H9 (cell line): Measurements from ENCODE around the gene ADORA2B. TPM values are rescaled to one million over a fixed set of nuclear protein-coding genes. Genes with fewer than 3 reads are reported as not detected.

ENCODE experiments used
- DNase-seq: peaks from one replicate; pipeline ENCODE4 v3.0.0-alpha.2; 2017
- H2AFZ ChIP-seq: one replicate; pipeline ENCODE4 v1.6.1; 2013; ENCODE audit warnings: mild to moderate bottlenecking, low read length, control low read depth, moderate library complexity
- H2AK5ac ChIP-seq: 2 replicates; pipeline ENCODE4 v1.6.1; 2013; ENCODE audit warnings: low read length, control low read depth, mixed read lengths; ENCODE audit not compliant: insufficient read length
- H2BK120ac ChIP-seq: one replicate; pipeline ENCODE4 v1.6.1; 2013; ENCODE audit warnings: low read depth, mild to moderate bottlenecking, low read length, control low read depth, inconsistent platforms; ENCODE audit not compliant: poor library complexity, severe bottlenecking
- H2BK12ac ChIP-seq: 2 replicates; pipeline ENCODE4 v1.6.1; 2013; ENCODE audit warnings: low read length, control low read depth, mixed read lengths, low read depth; ENCODE audit not compliant: insufficient read length
- H2BK15ac ChIP-seq: 2 replicates; pipeline ENCODE4 v1.6.1; 2013; ENCODE audit warnings: low read depth, low read length, control low read depth
- H2BK20ac ChIP-seq: one replicate; pipeline ENCODE4 v1.6.1; 2013; ENCODE audit warnings: low read depth, mild to moderate bottlenecking, low read length, control low read depth, inconsistent platforms; ENCODE audit not compliant: poor library complexity, severe bottlenecking
- H2BK5ac ChIP-seq: 2 replicates; pipeline ENCODE4 v1.6.1; 2013; ENCODE audit warnings: low read length, control low read depth, mixed read lengths; ENCODE audit not compliant: insufficient read length
- H3K14ac ChIP-seq: 2 replicates; pipeline ENCODE4 v1.6.1; 2013; ENCODE audit warnings: low read length, control low read depth; ENCODE audit not compliant: insufficient read depth
- H3K18ac ChIP-seq: 2 replicates; pipeline ENCODE4 v1.6.1; 2013; ENCODE audit warnings: low read depth, mild to moderate bottlenecking, mixed read lengths, low read length, control low read depth; ENCODE audit not compliant: insufficient read length
- H3K23ac ChIP-seq: 2 replicates; pipeline ENCODE4 v1.6.1; 2013; ENCODE audit warnings: low read length, control low read depth, mixed read lengths, low read depth; ENCODE audit not compliant: insufficient read length
- H3K23me2 ChIP-seq: 2 replicates; pipeline ENCODE4 v1.6.1; 2013; ENCODE audit warnings: low read depth, mild to moderate bottlenecking, mixed read lengths, low read length, control low read depth; ENCODE audit not compliant: insufficient read length, poor library complexity, severe bottlenecking
- H3K27ac ChIP-seq: 2 replicates; pipeline ENCODE4 v1.5.1; 2013; ENCODE audit warnings: low read length, control low read depth, mixed read lengths, low read depth; ENCODE audit not compliant: insufficient read length
- H3K27me3 ChIP-seq: 2 replicates; pipeline ENCODE4 v1.6.1; 2013; ENCODE audit warnings: low read length, control low read depth, inconsistent platforms; ENCODE audit not compliant: insufficient read depth
- H3K4ac ChIP-seq: 2 replicates; pipeline ENCODE4 v1.6.1; 2013; ENCODE audit warnings: low read depth, mild to moderate bottlenecking, control low read depth, inconsistent platforms, low read length, moderate library complexity
- H3K4me1 ChIP-seq: 2 replicates; pipeline ENCODE4 v1.6.1; 2013; ENCODE audit warnings: low read length, control low read depth, inconsistent platforms; ENCODE audit not compliant: insufficient read depth
- H3K4me2 ChIP-seq: 2 replicates; pipeline ENCODE4 v1.6.1; 2013; ENCODE audit warnings: low read length, control low read depth, mixed read lengths; ENCODE audit not compliant: insufficient read length, insufficient read depth
- H3K56ac ChIP-seq: 2 replicates; pipeline ENCODE4 v1.6.1; 2013; ENCODE audit warnings: low read depth, mild to moderate bottlenecking, mixed read lengths, low read length, control low read depth; ENCODE audit not compliant: insufficient read length
- H3K79me1 ChIP-seq: 2 replicates; pipeline ENCODE4 v1.6.1; 2013; ENCODE audit warnings: low read depth, mild to moderate bottlenecking, moderate library complexity, low read length, control low read depth, inconsistent platforms; ENCODE audit not compliant: insufficient read depth, poor library complexity, severe bottlenecking
- H3K79me2 ChIP-seq: 2 replicates; pipeline ENCODE4 v1.6.1; 2013; ENCODE audit warnings: low read length, control low read depth, inconsistent platforms; ENCODE audit not compliant: insufficient read depth
- H3K9ac ChIP-seq: 2 replicates; pipeline ENCODE4 v1.6.1; 2013; ENCODE audit warnings: low read length, control low read depth, mixed read lengths; ENCODE audit not compliant: insufficient read length; ENCODE audit errors: extremely low read depth
- H3K9me3 ChIP-seq: one replicate; pipeline ENCODE4 v1.6.1; 2013; ENCODE audit warnings: low read depth, low read length, inconsistent platforms; ENCODE audit not compliant: control insufficient read depth
- H3T11ph ChIP-seq: one replicate; pipeline ENCODE4 v1.6.1; 2013; ENCODE audit warnings: mild to moderate bottlenecking, low read length, control low read depth, inconsistent platforms
- H4K20me1 ChIP-seq: one replicate; pipeline ENCODE4 v1.6.1; 2013; ENCODE audit not compliant: control insufficient read depth, insufficient read length, insufficient read depth
- H4K5ac ChIP-seq: 2 replicates; pipeline ENCODE4 v1.6.1; 2013; ENCODE audit warnings: low read depth, mild to moderate bottlenecking, mixed read lengths, low read length, control low read depth; ENCODE audit not compliant: insufficient read length
- H4K8ac ChIP-seq: replicated peaks from 2 replicates; pipeline ENCODE4 v1.6.1; 2013; ENCODE audit warnings: low read length, control low read depth, mixed read lengths, low read depth; ENCODE audit not compliant: insufficient read length
- H4K91ac ChIP-seq: 2 replicates; pipeline ENCODE4 v1.6.1; 2013; ENCODE audit warnings: low read depth, mild to moderate bottlenecking, moderate library complexity, mixed read lengths, low read length, control low read depth; ENCODE audit not compliant: insufficient read length
- H3K27ac Mint-ChIP-seq, 3 experiments: 2 replicates in 2 of 3; 3 replicates in 1 of 3; pipeline ENCODE4 v1.8.0; 2020 to 2021; ENCODE audit warnings: mixed read lengths in 3 of 3, mild to moderate bottlenecking in 1 of 3, moderate library complexity in 1 of 3
- H3K27me3 Mint-ChIP-seq: 2 replicates; pipeline ENCODE4 v1.8.0; 2021; ENCODE audit warnings: low read depth, mild to moderate bottlenecking, moderate library complexity, mixed read lengths
- H3K36me3 Mint-ChIP-seq, 3 experiments: 2 replicates in 2 of 3; 3 replicates in 1 of 3; pipeline ENCODE4 v1.8.0; 2020 to 2021; ENCODE audit warnings: low read depth in 3 of 3, mixed read lengths in 3 of 3; ENCODE audit not compliant: insufficient read depth in 1 of 3
- H3K4me1 Mint-ChIP-seq, 2 experiments: 2 replicates each; pipeline ENCODE4 v1.8.0; 2020; ENCODE audit warnings: mixed read lengths in 2 of 2
- H3K4me3 Mint-ChIP-seq, 2 experiments: 2 replicates in 1 of 2; 3 replicates in 1 of 2; pipeline ENCODE4 v1.8.0; 2020 to 2021; ENCODE audit warnings: mild to moderate bottlenecking in 2 of 2, mixed read lengths in 2 of 2, moderate library complexity in 1 of 2
- H3K9me3 Mint-ChIP-seq, 2 experiments: 2 replicates in 1 of 2; 3 replicates in 1 of 2; pipeline ENCODE4 v1.8.0; 2020; ENCODE audit warnings: mild to moderate bottlenecking in 2 of 2, mixed read lengths in 2 of 2, moderate library complexity in 1 of 2
- CTCF ChIP-seq: fragments of 200-600 bp; sonication (generic); conservative IDR thresholded peaks from 3 replicates; pipeline ENCODE4 v1.8.0; 2021; ENCODE audit warnings: antibody characterized with exemption, mild to moderate bottlenecking
- WGBS: extraction: QIAGEN DNeasy Blood & Tissue Kit; methylation state at CpG from one replicate; pipeline ENCODE4 v1.1.7; 2013; ENCODE audit warnings: missing lambda C conversion rate, low lambda C conversion rate, mixed read lengths; ENCODE audit not compliant: insufficient read length; ENCODE audit errors: extremely low coverage; 5-methylcytosine and 5-hydroxymethylcytosine counted together
- total RNA-seq: library from RNA; stranded (reverse); gene quantifications from 2 replicates; pipeline ENCODE4 v1.2.1, GENCODE V29; 2021

Gene ADORA2B
- total RNA-seq, 1 experiment from 2014 or later, result 3.1 TPM

GRCh38 chr17:15918661-15919259, 26.2 kb upstream of the ADORA2B start:
- no peaks in the 10 kb centered on the region for H3K27me3 Mint-ChIP-seq
- no peak overlapping the region for H3K9ac ChIP-seq
- H2BK15ac ChIP-seq, result no peak overlapping the region
- H3K4ac ChIP-seq, result no peak overlapping the region
- H3K9me3 Mint-ChIP-seq, result peaks cover 7 to 9% of the 10 kb centered on the region in 2 experiments; a peak in 4 of 5 replicates
- no peak overlapping the region for H3K4me2 ChIP-seq
- no peak overlapping the region for H3K27ac ChIP-seq
- H4K5ac ChIP-seq, result no peak overlapping the region
- H2BK5ac ChIP-seq, result no peak overlapping the region
- H4K20me1 ChIP-seq, result no peaks in the 10 kb centered on the region
- no peak overlapping the region for H2AK5ac ChIP-seq
- no peak overlapping the region for H4K8ac ChIP-seq
- H3K79me1 ChIP-seq, result no peaks in the 10 kb centered on the region
- H3K56ac ChIP-seq, result no peak overlapping the region
- H3K36me3 Mint-ChIP-seq, result peaks cover 0 to 6% (median 0%) of the 10 kb centered on the region in 3 experiments; a peak in 1 of 7 replicates
- no peaks in the 10 kb centered on the region for H3K4me1 ChIP-seq
- TF ChIP-seq CTCF, result no peak
- no peak for DNase-seq
- H3K23ac ChIP-seq, result no peak overlapping the region
- peaks cover 3% of the 10 kb centered on the region for H3K9me3 ChIP-seq
- H2BK20ac ChIP-seq, result no peak overlapping the region
- no peak overlapping the region for H2BK120ac ChIP-seq
- no peak overlapping the region for H3T11ph ChIP-seq
- H3K18ac ChIP-seq, result no peak overlapping the region
- no peaks in the 10 kb centered on the region for H3K27me3 ChIP-seq
- no CpG with 5 or more reads among the region's 9 CpGs for WGBS
- H3K27ac Mint-ChIP-seq, result no peak overlapping the region
- H3K79me2 ChIP-seq, result no peaks in the 10 kb centered on the region
- H3K4me3 Mint-ChIP-seq, result no peak overlapping the region
- H2AFZ ChIP-seq, result no peak overlapping the region
- no peaks in the 10 kb centered on the region for H3K23me2 ChIP-seq
- H4K91ac ChIP-seq, result no peak overlapping the region
- no peak overlapping the region for H2BK12ac ChIP-seq
- no peak overlapping the region for H3K14ac ChIP-seq
- peaks cover 2 to 4% of the 10 kb centered on the region in 2 experiments; a peak in 3 of 4 replicates for H3K4me1 Mint-ChIP-seq
